ENCODE data around the gene MAP3K7CL.

Gene MAP3K7CL

DNA sequence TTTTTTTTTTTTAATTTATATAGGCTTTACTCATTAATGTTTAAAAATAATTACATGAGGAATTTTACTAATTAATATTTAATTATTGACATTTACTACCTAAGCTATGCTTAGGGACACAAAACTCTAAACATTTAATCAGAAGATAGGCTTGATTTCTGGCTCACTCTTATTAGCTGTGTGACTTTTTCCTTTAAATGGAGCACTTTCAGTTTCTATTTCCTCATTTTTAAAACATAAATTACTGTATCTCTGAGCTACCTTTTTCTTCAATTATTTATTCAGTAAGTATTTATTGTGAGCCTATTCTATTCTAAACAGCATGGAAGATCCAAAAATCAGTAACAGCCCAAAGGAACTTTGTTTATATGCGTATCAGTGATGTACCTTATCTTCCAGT, 40.5 kb downstream of the MAP3K7CL start:
- no peak for DNase-seq

DNA sequence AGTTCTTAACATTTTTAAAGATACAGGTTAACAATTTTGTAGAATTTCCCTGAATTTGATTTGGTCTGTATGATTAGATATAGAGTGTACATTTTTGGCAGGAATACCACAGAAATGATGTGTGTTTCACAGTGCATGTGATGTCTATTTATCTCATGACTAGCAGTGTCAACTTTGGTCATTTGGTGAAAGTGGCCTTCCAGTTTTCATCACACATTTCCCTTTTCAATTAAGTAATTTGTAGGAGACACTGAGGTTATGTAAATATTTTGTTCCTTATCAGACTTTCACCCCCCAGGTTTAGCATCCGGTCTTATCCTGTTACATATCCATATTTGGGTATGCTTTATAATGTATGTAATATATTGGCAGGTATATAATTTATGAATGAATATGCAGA, 41.8 kb downstream of the MAP3K7CL start:
- no peak for DNase-seq

DNA sequence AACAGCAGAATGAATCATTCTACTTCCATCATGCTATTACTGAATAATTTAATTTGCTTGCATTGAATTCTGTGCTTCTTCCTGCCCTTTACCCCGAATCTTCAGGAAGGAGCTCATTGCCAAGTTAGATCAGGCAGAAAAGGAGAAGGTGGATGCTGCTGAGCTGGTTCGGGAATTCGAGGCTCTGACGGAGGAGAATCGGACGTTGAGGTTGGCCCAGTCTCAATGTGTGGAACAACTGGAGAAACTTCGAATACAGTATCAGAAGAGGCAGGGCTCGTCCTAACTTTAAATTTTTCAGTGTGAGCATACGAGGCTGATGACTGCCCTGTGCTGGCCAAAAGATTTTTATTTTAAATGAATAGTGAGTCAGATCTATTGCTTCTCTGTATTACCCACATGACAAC, 44.2 kb downstream of the MAP3K7CL start:
- no peak for DNase-seq

DNA sequence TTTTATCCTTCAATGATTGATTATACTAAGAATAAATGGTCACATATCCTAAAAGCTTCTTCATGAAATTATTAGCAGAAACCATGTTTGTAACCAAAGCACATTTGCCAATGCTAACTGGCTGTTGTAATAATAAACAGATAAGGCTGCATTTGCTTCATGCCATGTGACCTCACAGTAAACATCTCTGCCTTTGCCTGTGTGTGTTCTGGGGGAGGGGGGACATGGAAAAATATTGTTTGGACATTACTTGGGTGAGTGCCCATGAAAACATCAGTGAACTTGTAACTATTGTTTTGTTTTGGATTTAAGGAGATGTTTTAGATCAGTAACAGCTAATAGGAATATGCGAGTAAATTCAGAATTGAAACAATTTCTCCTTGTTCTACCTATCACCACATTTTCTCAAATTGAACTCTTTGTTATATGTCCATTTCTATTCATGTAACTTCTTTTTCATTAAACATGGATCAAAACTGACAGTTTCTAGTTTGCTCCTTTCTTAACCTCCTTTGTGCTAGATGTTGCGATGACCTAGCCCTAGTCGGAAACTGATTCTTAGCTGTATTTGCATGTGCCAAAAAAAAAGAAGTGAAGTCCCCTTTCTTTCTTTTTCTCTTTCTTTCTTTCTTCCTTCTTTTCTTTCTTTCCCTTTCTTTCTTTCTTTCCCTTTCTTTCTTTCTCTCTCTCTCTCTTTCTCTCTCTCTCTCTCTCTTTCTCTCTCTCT, 45.1 kb downstream of the MAP3K7CL start:
- DNase-seq = no peak

DNA sequence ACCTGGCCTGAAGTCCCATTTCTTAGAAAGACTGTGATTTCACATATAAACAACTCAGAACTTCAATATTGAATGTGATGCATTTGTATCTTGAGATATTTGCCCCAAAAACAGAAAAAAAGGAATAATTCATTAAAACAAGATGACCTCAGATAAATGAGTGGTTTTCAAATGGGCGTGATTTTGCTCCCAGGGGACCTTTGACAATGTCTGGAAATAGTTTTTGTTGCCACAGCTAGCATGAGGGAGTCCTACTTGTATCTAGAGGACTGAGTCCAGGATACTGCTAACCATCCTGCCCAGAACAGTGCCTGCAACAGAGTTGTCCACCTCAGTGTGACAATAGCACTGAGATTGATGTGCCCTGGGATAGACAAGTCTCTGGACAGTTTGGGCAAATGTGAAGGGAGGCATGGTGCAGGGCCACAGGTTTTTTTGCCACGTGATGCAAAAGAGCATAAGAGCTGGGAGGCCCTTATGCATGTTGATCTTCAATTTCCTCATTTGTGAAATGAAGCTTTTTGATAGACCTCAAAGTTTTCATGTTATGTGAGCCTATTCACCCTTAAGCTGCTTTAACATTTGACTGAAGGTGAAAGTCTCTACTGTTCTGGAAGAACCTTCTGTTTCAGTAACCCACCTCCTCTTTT, 46.2 kb downstream of the MAP3K7CL start:
- no peak for DNase-seq

DNA sequence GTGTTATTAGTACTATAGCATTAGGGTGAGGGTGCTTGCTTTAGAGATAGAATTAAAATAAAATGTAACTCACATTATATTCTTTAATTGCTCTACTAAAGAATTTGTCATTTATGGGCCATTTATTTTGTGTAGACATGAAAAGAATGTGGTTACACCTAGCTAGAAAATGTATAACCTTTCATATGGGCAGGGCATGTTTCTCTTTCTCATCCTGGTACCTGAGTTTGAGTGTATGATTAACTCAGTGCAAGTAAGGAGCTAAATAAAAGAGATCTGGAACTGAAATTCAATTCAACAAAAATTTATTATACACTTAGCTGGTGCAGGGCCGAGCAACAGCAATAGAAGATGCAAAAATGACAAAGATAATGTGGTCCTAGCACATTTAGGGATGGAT, 47.4 kb downstream of the MAP3K7CL start:
- DNase-seq = no peak

DNA sequence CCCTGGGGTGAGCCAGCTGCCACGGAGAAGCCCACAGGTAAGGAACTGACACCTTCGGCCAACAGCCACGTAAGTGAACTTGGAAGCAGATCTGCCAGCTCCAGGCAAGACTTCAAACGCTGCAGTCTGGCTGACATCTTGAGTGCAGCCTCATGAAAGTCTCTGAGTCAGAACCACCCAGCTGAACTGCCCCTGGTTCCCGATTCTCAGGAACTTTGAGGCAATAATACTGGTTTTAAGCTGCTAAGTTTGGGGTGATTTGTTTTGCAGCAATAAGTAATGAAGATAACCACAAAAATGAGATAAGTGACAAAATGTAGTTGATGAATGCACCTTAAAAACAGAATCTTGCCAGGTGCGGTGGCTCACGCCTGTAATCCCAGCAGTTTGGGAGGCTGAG, 48.5 kb downstream of the MAP3K7CL start:
- no peak for DNase-seq

DNA sequence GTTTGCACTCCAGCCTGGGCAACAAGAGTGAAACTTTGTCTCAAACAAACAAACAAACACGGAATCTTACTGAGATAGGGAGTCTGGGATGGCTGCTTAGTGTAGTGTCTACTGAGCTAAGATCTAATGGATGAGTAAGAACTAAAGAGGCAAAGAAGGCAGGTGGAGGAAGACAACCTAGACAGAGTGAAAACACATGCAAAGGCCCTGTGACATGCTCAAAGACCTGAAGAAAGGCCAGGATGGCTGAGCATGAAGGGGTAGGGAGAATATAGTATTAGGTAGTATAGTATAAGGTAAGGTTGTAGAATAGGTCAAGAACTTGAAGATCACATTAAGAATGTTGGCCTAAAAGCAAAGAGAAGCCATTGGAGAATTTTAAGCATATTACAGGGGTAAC, 49.1 kb downstream of the MAP3K7CL start:
- DNase-seq = no peak

DNA sequence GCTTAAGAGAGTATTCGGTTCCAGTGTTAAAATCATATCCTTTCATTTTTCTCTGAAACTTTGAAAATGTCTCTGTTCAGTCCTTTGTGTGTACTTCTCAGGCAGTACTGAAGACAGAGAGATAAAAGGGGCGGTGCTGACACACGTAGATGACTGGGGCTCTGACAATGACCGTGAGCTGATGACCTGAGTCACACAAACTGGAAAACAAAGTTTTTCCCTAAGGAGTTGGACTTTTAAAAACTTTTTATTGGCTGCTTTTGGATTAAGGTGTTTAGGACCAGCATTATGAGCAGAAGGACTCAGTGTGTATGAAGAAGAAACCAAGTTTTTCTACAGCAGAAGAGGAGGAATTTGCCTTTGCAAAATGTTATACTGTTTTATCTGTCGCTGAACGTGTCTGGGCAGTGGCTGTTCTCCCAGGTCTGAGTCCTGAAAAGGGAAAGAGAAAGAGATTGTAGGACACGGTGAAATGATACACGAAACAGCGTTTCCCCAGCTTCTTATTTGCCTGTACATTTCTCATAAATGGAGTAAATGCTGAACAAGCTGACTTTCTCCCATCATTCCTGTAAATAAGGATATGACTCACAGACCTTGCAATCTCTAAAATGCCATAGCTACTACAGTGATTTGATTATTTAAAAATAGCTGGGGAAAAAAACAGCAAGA, 51.5 kb downstream of the MAP3K7CL start:
- DNase-seq = no peak

DNA sequence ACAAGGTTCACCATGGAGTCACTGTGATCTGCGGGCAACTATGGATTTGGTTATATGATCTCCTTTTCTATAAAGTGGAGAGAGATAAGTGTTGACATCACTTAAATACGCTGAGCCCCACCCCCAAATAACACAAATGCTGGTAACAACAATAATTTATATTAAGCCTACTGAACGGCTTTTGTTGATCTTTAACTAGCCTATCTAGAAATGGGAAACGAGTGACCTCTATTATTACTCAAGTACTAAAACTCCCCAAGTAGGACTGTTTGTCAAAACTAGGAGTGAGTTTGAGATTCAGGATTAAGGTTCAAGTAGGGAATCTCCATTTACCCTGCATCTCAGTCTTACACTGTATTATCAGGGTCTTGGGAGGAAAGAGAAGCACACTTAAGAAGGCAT, 52.2 kb downstream of the MAP3K7CL start:
- DNase-seq = no peak

DNA sequence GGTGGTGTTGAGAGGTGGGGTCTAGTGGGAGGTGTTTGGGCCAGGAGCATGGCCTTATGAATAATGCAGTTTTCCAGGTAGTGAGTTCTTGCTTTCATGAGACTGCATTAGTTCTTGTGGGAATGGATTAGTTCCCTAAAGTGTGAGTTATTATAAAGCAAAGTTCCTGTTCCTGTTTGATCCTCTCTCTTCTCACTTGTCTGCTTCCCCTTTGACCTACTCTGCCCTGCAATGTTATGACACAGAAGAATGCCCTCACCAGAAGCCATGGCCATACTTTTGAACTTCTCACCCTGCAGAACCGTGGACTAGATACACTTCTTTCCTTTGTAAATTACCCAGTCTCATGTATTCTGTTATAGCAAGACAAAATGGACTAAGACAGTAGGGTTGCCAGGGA, 53.6 kb downstream of the MAP3K7CL start:
- no peak for DNase-seq

DNA sequence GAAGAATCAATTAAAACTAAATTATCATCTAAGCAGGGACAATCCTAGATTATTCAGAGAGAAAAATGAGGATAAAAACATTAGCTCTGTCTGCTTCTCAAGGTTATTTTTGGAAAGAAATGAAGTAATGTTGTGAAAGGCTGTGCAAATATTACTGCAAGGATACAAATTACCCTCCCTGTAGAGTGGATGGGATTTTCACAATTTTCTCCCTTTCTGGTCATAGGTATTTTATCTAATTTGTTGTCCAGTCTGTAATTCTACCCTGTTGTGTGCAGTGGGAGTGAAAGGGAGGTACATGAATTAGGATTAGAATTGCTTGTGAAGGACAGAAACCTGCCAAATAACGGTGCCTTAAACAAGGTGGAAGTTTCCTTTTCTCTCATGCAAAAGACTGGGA, 54.7 kb downstream of the MAP3K7CL start:
- DNase-seq = no peak

DNA sequence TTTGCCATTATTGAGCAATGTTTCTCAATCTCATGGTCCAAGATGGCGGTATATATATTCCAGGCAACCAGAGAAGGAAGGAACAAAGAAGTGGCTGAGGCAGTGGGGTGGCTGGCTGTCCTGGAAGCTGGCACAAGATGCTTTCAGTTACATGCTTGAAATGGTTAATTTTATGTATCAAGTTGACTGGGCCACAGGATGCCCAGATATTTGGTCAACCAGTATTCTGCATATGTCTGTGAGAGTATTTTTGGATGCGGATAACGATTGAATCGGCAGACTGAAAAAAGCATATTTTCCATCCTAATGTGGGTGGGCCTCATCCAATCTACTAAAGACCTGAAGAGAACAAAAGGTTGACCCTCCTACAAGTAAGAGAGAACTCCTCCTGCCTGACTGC, 55.2 kb downstream of the MAP3K7CL start:
- no peak for DNase-seq

DNA sequence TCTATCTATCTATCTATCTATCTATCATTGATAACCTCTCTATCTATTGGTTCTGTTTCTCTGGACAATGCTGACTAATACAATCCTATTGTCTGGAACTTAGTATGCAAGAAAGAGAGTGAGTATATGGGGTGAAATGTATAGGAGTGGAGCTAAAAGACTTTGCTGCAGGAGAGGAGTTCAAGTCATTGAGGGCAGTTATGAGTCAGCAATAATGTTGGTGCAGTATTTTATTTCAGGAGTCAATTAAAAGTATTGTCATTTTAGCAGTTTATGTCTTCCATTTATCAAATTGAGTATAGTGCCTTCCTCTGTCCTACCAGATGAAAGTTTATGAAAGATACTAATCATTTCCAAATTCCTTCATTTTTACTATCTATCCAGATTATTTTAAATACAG, 55.8 kb downstream of the MAP3K7CL start:
- DNase-seq = no peak

DNA sequence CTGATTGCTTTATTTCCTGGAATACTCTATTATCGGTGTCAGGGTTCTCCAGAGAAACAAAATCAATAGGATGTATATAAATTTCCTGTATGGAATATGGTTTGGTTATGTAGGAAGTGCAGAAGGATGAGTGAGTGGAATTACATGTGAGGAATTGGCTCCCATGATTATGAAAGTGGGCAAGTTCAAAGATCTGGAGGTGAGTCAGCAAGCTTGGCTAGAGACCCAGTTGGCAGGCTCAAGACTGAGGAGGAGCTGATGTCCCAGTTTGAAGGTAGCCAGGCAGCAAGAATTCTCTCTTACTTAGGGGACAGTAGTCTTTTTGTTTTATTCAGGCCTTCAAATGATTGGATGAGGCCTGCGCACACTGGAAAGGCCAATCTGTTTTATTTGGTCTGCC, 57.5 kb downstream of the MAP3K7CL start:
- DNase-seq = no peak

DNA sequence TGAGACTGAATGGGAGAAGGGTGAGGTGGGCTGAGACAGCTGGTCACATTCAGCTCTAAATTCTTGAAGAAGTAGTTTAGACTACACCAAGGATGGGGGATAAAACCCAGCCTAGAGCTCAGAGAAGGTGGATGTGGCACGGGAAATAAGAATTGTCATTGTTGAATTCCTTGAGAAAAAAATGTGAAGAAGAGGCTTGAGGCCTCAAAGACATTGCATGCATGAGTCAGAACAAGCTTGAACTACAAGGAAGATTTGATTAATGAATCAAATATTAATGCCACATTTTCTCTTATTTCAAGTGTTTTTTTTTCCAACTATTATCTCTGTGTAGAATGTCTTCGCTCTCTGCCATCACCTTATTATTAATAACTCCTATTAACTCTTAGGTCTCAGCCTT, 58.9 kb downstream of the MAP3K7CL start:
- no peak for DNase-seq

DNA sequence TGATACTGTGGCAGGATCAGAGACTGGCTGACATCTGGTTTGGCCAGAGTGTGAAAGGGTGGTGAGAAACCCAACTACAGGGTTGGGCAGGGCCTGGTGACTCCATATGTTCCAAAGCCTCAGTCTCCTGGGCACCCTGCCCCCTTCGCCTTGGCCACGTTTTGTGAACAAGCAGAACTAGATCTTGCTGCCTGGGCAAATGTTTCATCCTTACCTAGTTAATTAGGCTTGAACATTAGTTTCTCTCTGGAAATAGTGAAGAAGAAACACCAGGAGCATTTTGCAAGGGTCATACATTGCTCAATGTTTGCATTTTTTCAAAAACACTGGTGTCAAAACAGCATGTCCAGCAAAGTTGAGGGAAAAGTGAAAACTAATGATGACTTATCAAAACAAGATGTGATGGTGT, 60.5 kb downstream of the MAP3K7CL start:
- DNase-seq = no peak

DNA sequence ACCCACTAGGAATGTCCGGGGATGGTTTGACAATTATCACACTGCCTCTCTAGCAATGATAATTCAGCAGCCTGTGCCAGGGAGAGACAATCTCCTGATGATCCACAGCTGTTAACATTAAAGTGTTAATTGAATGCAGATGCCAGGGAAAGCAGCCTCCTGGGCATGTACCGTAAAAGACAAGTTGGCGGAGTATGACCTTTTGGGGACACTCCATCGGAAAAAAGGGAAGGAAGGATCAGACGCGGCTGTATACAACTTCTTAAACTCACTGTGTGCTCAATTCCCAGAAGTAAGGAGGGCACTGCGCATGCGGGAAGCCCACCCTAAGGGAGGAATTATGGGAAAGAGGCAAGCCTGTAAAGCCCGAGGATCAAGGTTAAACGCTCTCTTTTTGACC, 62.6 kb downstream of the MAP3K7CL start:
- DNase-seq = peak; percentile 77

DNA sequence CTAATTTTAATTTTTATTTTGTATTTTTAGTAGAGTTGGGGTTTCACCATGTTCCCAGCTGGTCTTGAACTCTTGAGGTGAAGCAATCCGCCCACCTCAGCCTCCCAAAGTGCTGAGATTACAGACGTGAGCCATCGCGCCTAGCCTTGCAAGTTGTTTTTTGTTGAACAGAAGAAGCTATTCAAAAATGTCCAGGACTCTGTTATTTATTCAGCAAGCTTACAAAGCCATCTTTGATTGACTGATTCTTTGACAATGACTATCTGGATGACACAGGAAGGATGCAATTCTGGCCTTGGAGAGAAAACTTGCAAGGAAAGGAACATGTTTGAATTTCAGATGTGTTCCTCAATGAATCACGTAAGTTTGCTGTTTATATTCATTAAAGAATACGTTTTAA, 63.5 kb downstream of the MAP3K7CL start:
- no peak for DNase-seq

DNA sequence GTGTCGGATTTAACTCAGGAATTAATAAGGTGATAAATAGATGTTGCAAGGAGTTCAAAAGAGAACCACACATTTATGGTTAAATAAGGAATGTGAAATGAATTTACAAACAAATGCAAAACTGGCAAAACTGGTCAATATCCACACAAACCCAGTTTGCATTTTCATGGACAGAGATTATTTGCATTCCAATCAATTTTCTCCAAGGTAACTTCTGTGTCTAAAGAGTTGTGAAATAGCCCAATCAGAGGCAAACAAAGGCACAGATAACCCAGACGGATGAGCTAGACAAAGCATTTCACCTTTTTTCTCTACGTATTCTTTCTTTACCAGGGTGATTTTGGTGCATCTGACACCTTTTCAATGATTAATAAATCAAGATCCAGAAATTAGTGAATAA, 63.9 kb downstream of the MAP3K7CL start:
- DNase-seq = no peak

DNA sequence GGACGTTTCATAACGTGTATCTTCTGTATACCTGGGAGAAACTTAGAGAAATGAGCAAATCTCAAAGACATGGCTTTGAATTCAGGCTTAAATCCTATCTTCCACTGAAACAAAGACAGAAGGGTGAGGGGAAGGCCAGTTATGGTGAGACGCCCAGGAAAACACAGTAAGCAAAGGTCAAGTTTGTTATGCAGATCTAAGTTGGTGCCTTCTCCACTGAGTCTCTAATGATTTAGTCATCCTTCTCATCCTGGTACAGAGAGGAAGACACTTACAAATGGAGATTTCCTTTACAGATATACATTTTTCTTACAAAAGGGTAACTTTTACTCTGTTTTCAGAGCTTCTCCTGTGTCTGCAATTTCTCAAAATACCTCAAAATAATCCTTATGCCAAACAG, 64.4 kb downstream of the MAP3K7CL start:
- peak; percentile 8 for DNase-seq

DNA sequence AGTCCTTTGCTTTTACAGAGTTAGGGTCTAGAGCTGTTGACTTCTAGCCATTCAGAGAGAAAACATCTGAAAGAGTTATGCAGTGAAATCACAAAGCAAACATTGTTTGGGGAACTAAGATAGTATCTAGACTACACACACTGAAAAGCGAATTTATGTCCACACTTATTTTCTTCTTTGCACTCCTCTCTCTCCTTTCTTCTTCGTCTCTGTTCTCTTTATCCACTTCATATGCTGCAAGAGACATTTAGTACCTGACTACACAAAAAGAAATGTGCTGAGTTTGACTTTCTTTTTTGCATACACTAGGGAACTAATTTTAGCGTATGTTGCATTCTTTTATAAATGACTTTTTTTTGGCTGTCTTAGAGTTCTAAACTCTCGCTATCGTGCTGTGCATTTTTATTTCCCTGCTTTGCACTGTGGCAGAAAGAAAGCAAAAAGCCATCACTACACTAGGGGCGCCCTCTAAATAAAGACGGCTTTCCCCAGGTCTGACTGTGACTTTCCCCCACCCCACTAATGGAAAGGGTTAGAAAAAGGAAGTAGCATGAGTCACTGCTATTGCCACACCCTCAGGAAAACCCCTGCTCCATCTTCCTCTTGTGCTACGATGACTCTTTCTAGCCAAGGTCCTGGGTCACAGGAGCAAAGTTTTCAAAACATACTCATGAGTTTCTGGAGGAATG, 65.7 kb downstream of the MAP3K7CL start:
- DNase-seq = peak; percentile 47

DNA sequence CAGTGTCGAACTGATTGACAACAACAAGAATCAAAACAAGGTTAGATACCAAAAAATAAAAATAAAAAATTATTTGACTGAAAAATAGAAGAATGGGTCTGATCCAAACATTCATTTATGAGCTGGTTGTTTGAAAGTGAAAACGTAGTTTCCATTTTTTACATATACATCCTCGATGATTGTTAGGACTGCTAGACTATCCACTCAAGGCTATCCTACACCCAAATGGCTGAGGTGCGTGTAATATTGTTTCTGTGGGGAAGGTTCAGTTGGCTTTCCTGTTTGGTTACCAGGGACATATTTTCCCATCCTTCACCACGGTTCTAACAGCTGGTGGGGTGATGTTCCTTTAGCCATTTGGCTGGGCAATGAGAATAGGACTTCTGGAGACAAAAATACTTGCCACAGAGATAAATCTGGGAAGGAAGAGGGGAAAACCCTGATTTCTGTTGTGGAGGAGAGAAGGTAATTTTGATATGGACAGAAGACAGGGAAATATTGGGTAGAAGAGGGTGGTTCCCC, 66.3 kb downstream of the MAP3K7CL start:
- no peak for DNase-seq

DNA sequence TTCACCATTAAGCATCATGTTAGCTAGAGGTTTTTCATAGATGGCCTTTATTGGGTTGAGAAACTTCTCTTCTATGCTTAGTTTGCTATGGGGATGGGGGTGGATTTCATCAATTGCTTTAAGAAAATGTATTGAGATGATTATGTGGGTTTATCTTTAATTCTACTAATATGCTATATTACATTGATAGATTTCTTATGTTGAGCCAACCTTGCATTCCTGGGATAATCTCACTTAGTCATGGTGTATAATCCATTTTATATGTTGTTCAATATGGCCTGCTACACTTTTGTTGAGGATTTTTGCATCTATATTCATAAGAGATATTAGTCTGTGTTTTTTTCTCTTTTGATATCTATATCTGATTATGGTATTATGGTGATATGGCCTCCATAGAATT, 70.7 kb downstream of the MAP3K7CL start:
- DNase-seq = no peak

All from NCI-H82 (cell line).